HCT116 (cell line): ENCODE results near the gene GSTO2.

ENCODE experiments used
- EZH2 ChIP-seq: fragments of 200-600 bp; sonication (generic); IDR thresholded peaks from 2 replicates; pipeline ENCODE4 v1.6.1; 2017; ENCODE audit warnings: antibody characterized with exemption, mixed run types
- EZH2phosphoT487 ChIP-seq: fragments of 200-600 bp; IDR thresholded peaks from 2 replicates; pipeline ENCODE4 v1.6.1; 2018; ENCODE audit warnings: antibody characterized with exemption, borderline replicate concordance
- SIN3A ChIP-seq: IDR thresholded peaks from 2 replicates; pipeline ENCODE4 v1.6.1; 2012; ENCODE audit warnings: low read depth
- SP1 ChIP-seq: IDR thresholded peaks from 2 replicates; pipeline ENCODE4 v1.6.1; 2012; ENCODE audit warnings: low read depth
- ZNF274 ChIP-seq: fragments of 200-500 bp; sonication (Bioruptor generic); IDR thresholded peaks from 2 replicates; pipeline ENCODE4 v1.6.1; 2014; ENCODE audit warnings: mild to moderate bottlenecking, low read depth, low read length, inconsistent platforms
- TF ChIP-seq, protein P1 (sequence below): IDR thresholded peaks from 2 replicates; pipeline ENCODE4 v1.6.1; 2012
- TF ChIP-seq, protein P2 (sequence below): IDR thresholded peaks from 2 replicates; pipeline ENCODE4 v1.6.1; 2012
- TF ChIP-seq, protein P3 (sequence below): IDR thresholded peaks from 2 replicates; pipeline ENCODE4 v1.6.1; 2011; ENCODE audit warnings: mild to moderate bottlenecking, low read length, moderate library complexity; ENCODE audit not compliant: insufficient replicate concordance; ENCODE audit errors: extremely low read depth

DNA sequence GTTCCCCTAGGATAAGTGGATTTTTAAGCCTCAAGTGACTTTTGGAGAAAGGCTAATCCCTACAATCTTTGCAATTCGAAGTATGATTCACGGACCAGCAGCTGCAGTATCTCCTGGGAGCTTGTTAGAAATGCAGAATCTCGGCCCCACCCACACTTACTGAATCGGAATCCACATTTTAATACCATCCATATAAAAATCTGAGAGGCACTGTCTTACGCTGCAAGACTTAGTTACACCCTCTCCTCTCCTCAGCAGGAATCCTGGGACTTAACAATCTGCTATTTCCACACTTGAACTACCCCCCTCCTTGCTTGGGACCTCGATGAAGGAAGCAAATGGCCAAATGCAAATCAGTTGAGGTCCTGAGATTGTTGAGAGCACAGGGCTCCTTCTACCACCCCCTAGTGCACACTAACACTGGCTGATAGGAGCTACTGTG is 48.3 kb downstream of the GSTO2 start:
- TF ChIP-seq, protein P1, sequence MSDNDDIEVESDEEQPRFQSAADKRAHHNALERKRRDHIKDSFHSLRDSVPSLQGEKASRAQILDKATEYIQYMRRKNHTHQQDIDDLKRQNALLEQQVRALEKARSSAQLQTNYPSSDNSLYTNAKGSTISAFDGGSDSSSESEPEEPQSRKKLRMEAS: no peak
- no peak for TF ChIP-seq EZH2phosphoT487
- TF ChIP-seq, protein P2, sequence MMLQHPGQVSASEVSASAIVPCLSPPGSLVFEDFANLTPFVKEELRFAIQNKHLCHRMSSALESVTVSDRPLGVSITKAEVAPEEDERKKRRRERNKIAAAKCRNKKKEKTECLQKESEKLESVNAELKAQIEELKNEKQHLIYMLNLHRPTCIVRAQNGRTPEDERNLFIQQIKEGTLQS: no peak
- TF ChIP-seq SP1: no peak
- no peak for TF ChIP-seq ZNF274
- TF ChIP-seq, protein P3, sequence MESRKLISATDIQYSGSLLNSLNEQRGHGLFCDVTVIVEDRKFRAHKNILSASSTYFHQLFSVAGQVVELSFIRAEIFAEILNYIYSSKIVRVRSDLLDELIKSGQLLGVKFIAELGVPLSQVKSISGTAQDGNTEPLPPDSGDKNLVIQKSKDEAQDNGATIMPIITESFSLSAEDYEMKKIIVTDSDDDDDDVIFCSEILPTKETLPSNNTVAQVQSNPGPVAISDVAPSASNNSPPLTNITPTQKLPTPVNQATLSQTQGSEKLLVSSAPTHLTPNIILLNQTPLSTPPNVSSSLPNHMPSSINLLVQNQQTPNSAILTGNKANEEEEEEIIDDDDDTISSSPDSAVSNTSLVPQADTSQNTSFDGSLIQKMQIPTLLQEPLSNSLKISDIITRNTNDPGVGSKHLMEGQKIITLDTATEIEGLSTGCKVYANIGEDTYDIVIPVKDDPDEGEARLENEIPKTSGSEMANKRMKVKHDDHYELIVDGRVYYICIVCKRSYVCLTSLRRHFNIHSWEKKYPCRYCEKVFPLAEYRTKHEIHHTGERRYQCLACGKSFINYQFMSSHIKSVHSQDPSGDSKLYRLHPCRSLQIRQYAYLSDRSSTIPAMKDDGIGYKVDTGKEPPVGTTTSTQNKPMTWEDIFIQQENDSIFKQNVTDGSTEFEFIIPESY: no peak
- no peak for TF ChIP-seq SIN3A
- TF ChIP-seq EZH2: no peak
